HCT116 (cell line): Measurements from ENCODE around the gene SNAP47. TPM values are rescaled to one million over a fixed set of nuclear protein-coding genes. Genes with fewer than 3 reads are reported as not detected.

ENCODE experiments used
- ATAC-seq: fragments of 200-7000 bp; cut with Tn5 transposase; 2 replicates; pipeline ENCODE4 v1.9.1; 2020; ENCODE audit warnings: mild to moderate bottlenecking, moderate library complexity
- BruUV-seq: library from RNA; stranded (reverse); fragments of 400-500 nt; replicated peaks from 2 replicates; lab custom pipeline; 2021; lab: Mats Ljungman, UMichigan
- CTCF ChIA-PET: fragments of 300-600 bp; sonication (Branson Sonifier 250); formaldehyde crosslinking; loops from one replicate; lab custom pipeline; 2021; ENCODE audit warnings: antibody characterized with exemption; lab: Charles Lee
- POLR2A ChIA-PET: fragments of 300-600, 350-600 bp; sonication (Branson Sonifier 250); formaldehyde crosslinking; loops from one replicate; lab custom pipeline; 2021; ENCODE audit warnings: antibody characterized with exemption; lab: Charles Lee
- RAD21 ChIA-PET, 2 experiments: fragments of 300-600 bp; sonication (Branson Sonifier 250); formaldehyde crosslinking; loops; one replicate each; lab custom pipeline; 2023; ENCODE audit warnings: low total read pairs in 2 of 2; ENCODE audit not compliant: uncharacterized antibody in 2 of 2, unreplicated experiment in 2 of 2, low non-redundant PET in 1 of 2; lab: Charles Lee
- DNase-seq: peaks from one replicate; pipeline ENCODE4 v3.0.0-alpha.2; 2010; ENCODE audit warnings: low read depth, low spot score
- H2AFZ ChIP-seq: fragments of 200-600 bp; shearing (Covaris generic), sonication (generic); 2 replicates; pipeline ENCODE4 v1.6.1; 2017; ENCODE audit warnings: low read depth, mixed run types, mixed read lengths, antibody characterized with exemption, low read length; ENCODE audit not compliant: poor library complexity, severe bottlenecking
- H3K27ac ChIP-seq: 2 replicates; pipeline ENCODE4 v1.5.1; 2012; ENCODE audit warnings: low read depth, low read length
- H3K27me3 ChIP-seq: fragments of 200-600 bp; sonication (generic); 2 replicates; pipeline ENCODE4 v1.6.1; 2016; ENCODE audit warnings: mixed run types, low read length, mixed read lengths; ENCODE audit not compliant: insufficient read depth
- H3K36me3 ChIP-seq, 2 experiments: fragments of 200-500 bp in 1 of 2; fragments of 200-600 bp in 1 of 2; sonication (Bioruptor generic) in 1 of 2; sonication (generic) in 1 of 2; 2 replicates each; pipeline versions ENCODE4 v1.5.1 to v1.6.1; 2014 to 2016; ENCODE audit warnings: low read length in 2 of 2, inconsistent platforms in 1 of 2, mixed read lengths in 1 of 2, mixed run types in 1 of 2; ENCODE audit not compliant: insufficient read depth in 2 of 2, control insufficient read depth in 1 of 2
- H3K4me1 ChIP-seq, 2 experiments: fragments of 200-600 bp in 1 of 2; sonication (generic) in 1 of 2; 2 replicates each; pipeline versions ENCODE4 v1.5.1 to v1.6.1; 2012 to 2017; ENCODE audit warnings: low read length in 2 of 2, inconsistent platforms in 1 of 2, mild to moderate bottlenecking in 1 of 2, mixed read lengths in 1 of 2, mixed run types in 1 of 2, moderate library complexity in 1 of 2; ENCODE audit not compliant: insufficient read depth in 2 of 2, control insufficient read depth in 1 of 2
- H3K4me2 ChIP-seq: fragments of 200-600 bp; sonication (generic); 2 replicates; pipeline ENCODE4 v1.6.1; 2017; ENCODE audit warnings: mixed run types, low read length, mixed read lengths
- H3K4me3 ChIP-seq, 2 experiments: fragments of 200-600 bp in 1 of 2; sonication (generic) in 1 of 2; replicated peaks in 1 of 2; 2 replicates each; pipeline ENCODE4 v1.5.1; 2011 to 2016; ENCODE audit warnings: low read length in 2 of 2, control low read depth in 1 of 2, low read depth in 1 of 2, mild to moderate bottlenecking in 1 of 2, mixed read lengths in 1 of 2, mixed run types in 1 of 2
- H3K79me2 ChIP-seq: fragments of 200-600 bp; sonication (generic); 2 replicates; pipeline ENCODE4 v1.6.1; 2017; ENCODE audit warnings: mild to moderate bottlenecking, mixed run types, low read length, moderate library complexity, mixed read lengths; ENCODE audit not compliant: insufficient read depth
- H3K9ac ChIP-seq: fragments of 200-600 bp; sonication (generic); 2 replicates; pipeline ENCODE4 v1.6.1; 2016; ENCODE audit warnings: low read length, mixed read lengths
- H3K9me2 ChIP-seq: fragments of 200-600 bp; sonication (generic), shearing (Covaris generic); 2 replicates; pipeline ENCODE4 v1.6.1; 2017; ENCODE audit warnings: mixed run types, mild to moderate bottlenecking, moderate library complexity; ENCODE audit not compliant: insufficient read depth
- H3K9me3 ChIP-seq, 2 experiments: fragments of 200-500 bp in 1 of 2; fragments of 200-600 bp in 1 of 2; sonication (Bioruptor generic) in 1 of 2; sonication (generic) in 1 of 2; 2 replicates each; pipeline ENCODE4 v1.6.1; 2014 to 2017; ENCODE audit warnings: low read length in 2 of 2, mixed read lengths in 2 of 2, inconsistent platforms in 1 of 2, low read depth in 1 of 2, mild to moderate bottlenecking in 1 of 2, mixed run types in 1 of 2, moderate library complexity in 1 of 2; ENCODE audit not compliant: control insufficient read depth in 1 of 2, insufficient read depth in 1 of 2
- H4K20me1 ChIP-seq: fragments of 200-600 bp; sonication (generic), shearing (Covaris generic); 2 replicates; pipeline ENCODE4 v1.6.1; 2017; ENCODE audit warnings: mixed run types, mild to moderate bottlenecking, moderate library complexity; ENCODE audit not compliant: insufficient read depth
- ATF3 ChIP-seq: IDR thresholded peaks from 2 replicates; pipeline ENCODE4 v1.6.1; 2012
- CBX3 ChIP-seq: IDR thresholded peaks from 2 replicates; pipeline ENCODE4 v1.6.1; 2012; ENCODE audit warnings: low read depth
- CEBPB ChIP-seq: IDR thresholded peaks from 2 replicates; pipeline ENCODE4 v1.6.1; 2012; ENCODE audit warnings: low read depth
- CTCF ChIP-seq, 3 experiments: fragments of 200-600 bp in 1 of 3; sonication (generic) in 1 of 3; IDR thresholded peaks in 2 of 3; conservative IDR thresholded peaks in 1 of 3; 2 replicates each; pipeline ENCODE4 v1.5.1; 2012 to 2017; ENCODE audit warnings: low read depth in 2 of 3, low read length in 2 of 3, antibody characterized with exemption in 1 of 3, borderline replicate concordance in 1 of 3, control low read depth in 1 of 3, mild to moderate bottlenecking in 1 of 3, mixed read lengths in 1 of 3, mixed run types in 1 of 3, moderate library complexity in 1 of 3; ENCODE audit not compliant: insufficient read depth in 1 of 3
- EGR1 ChIP-seq: IDR thresholded peaks from 2 replicates; pipeline ENCODE4 v1.6.1; 2012; ENCODE audit warnings: low read depth
- EZH2 ChIP-seq: fragments of 200-600 bp; sonication (generic); IDR thresholded peaks from 2 replicates; pipeline ENCODE4 v1.6.1; 2017; ENCODE audit warnings: antibody characterized with exemption, mixed run types
- MAX ChIP-seq: IDR thresholded peaks from 2 replicates; pipeline ENCODE4 v1.6.1; 2012
- POLR2A ChIP-seq: IDR thresholded peaks from 2 replicates; pipeline ENCODE4 v1.7.0; 2011; ENCODE audit warnings: borderline replicate concordance; ENCODE audit not compliant: insufficient read depth, insufficient read length; ENCODE audit errors: extremely low read depth
- SIN3A ChIP-seq: IDR thresholded peaks from 2 replicates; pipeline ENCODE4 v1.6.1; 2012; ENCODE audit warnings: low read depth
- SRF ChIP-seq: IDR thresholded peaks from 2 replicates; pipeline ENCODE4 v1.6.1; 2012; ENCODE audit warnings: low read depth
- TCF7L2 ChIP-seq: IDR thresholded peaks from 2 replicates; pipeline ENCODE4 v1.7.0; 2011; ENCODE audit warnings: borderline replicate concordance, inconsistent platforms; ENCODE audit not compliant: insufficient read depth, insufficient read length; ENCODE audit errors: extremely low read depth
- ZBTB33 ChIP-seq: IDR thresholded peaks from 2 replicates; pipeline ENCODE4 v1.6.1; 2011; ENCODE audit warnings: mild to moderate bottlenecking, low read length, moderate library complexity; ENCODE audit not compliant: insufficient replicate concordance; ENCODE audit errors: extremely low read depth
- ZFX ChIP-seq: fragments of 450-650 bp; IDR thresholded peaks from 2 replicates; pipeline ENCODE4 v1.6.1; 2017
- ZNF274 ChIP-seq: fragments of 200-500 bp; sonication (Bioruptor generic); IDR thresholded peaks from 2 replicates; pipeline ENCODE4 v1.6.1; 2014; ENCODE audit warnings: mild to moderate bottlenecking, low read depth, low read length, inconsistent platforms
- intact Hi-C: fragments of 100-400 bp; cut with micrococcal nuclease; formaldehyde crosslinking; loops from 2 replicates; pipeline ENCODE4 v1.10.0; 2022
- total RNA-seq: library from RNA; stranded (reverse); gene quantifications from one replicate; pipeline ENCODE4 v1.2.1, GENCODE V29; 2021; ENCODE audit not compliant: unreplicated experiment

Gene SNAP47
- total RNA-seq, 1 experiment from 2014 or later = 37.9 TPM

GRCh38 chr1:227744668-227745067 is 9.4 kb downstream of the SNAP47 start (continued):
- TF ChIP-seq ZBTB33 (no peak), ZFX (no peak), ZNF274 (no peak), POLR2A (no peak), SIN3A (no peak)
- TF ChIP-seq, all 23 proteins: peak for 0

GRCh38 chr1:227745568-227746265 is 10.5 kb downstream of the SNAP47 start:
- ChIA-PET RAD21 (no interaction called here), CTCF (no interaction called here), POLR2A (no interaction called here)
- no TSS peak for BruUV-seq
- Histone ChIP-seq H3K4me3 (no peak overlapping the region), H3K9me3 (no peaks in the 10 kb centered on the region), H3K79me2 (peaks cover 80% of the 10 kb centered on the region), H3K9me2 (no peaks in the 10 kb centered on the region), H3K27ac (no peak overlapping the region), H3K27me3 (no peaks in the 10 kb centered on the region), H3K4me2 (no peak overlapping the region), H3K9ac (no peak overlapping the region), H3K4me1 (no peaks in the 10 kb centered on the region), H2AFZ (no peak overlapping the region), H4K20me1 (no peaks in the 10 kb centered on the region), H3K36me3 (peaks cover 4 to 18% of the 10 kb centered on the region in 2 experiments; a peak in 3 of 4 replicates)
- intact Hi-C loops = no loop called here
- no peak for TF ChIP-seq CTCF (IDR thresholded peaks at IDR 0.05 in 2 of 3, conservative IDR thresholded peaks at IDR 0.05 in 1 of 3; ENCODE audit: borderline replicate concordance in 1 of 3, insufficient read depth in 1 of 3, low read depth in 2 of 3, low read length in 2 of 3)
- no peak for TF ChIP-seq EZH2
- TF ChIP-seq MAX = no peak
- no peak for TF ChIP-seq SRF
- no peak for TF ChIP-seq ATF3
- TF ChIP-seq TCF7L2 = no peak
- no peak for TF ChIP-seq CBX3
- no peak for TF ChIP-seq ZBTB33
- TF ChIP-seq EGR1 = no peak
- TF ChIP-seq POLR2A = no peak
- TF ChIP-seq CEBPB = no peak
- no peak for ATAC-seq
- DNase-seq = no peak
